K562 (cell line): ENCODE data around the gene QRICH1. TPM values are rescaled to one million over a fixed set of nuclear protein-coding genes. Genes with fewer than 3 reads are reported as not detected.

Source experiments
- CHD2 ChIP-seq: IDR thresholded peaks from 2 replicates; pipeline ENCODE4 v1.6.1; 2011; ENCODE audit warnings: low read depth, low read length
- DEAF1 ChIP-seq: fragments of 450-650 bp; formaldehyde crosslinking; IDR thresholded peaks from 2 replicates; pipeline ENCODE4 v1.4.0; 2020; ENCODE audit warnings: mild to moderate bottlenecking, moderate library complexity
- EWSR1 ChIP-seq: fragments of 450-650 bp; IDR thresholded peaks from 2 replicates; pipeline ENCODE4 v1.6.1; 2018; ENCODE audit warnings: borderline replicate concordance, mild to moderate bottlenecking, low read depth, moderate library complexity; ENCODE audit not compliant: partially characterized antibody
- NKRF ChIP-seq: fragments of 450-650 bp; IDR thresholded peaks from 2 replicates; pipeline ENCODE4 v1.6.1; 2016; ENCODE audit warnings: borderline replicate concordance
- POLR2G ChIP-seq: fragments of 200-400 bp; formaldehyde crosslinking; IDR thresholded peaks from 2 replicates; pipeline ENCODE4 v1.6.1; 2017; ENCODE audit warnings: low read depth, mild to moderate bottlenecking, antibody characterized with exemption, low read length, moderate library complexity
- TAF1 ChIP-seq: IDR thresholded peaks from 2 replicates; pipeline ENCODE4 v1.6.1; 2011; ENCODE audit warnings: mild to moderate bottlenecking, low read length, moderate library complexity; ENCODE audit not compliant: insufficient read depth, control insufficient read depth, severe bottlenecking; ENCODE audit errors: extremely low read depth
- TBP ChIP-seq: optimal IDR thresholded peaks from 2 replicates; pipeline ENCODE3; 2011; ENCODE audit warnings: low read depth, low read length, improper control_type of control experiment
- TFAM ChIP-seq: fragments of 250-450 bp; sonication (Bioruptor Pico); conservative IDR thresholded peaks from 2 replicates; pipeline ENCODE4 v1.5.0; 2021; ENCODE audit warnings: mild to moderate bottlenecking, moderate library complexity
- UBTF ChIP-seq, 2 experiments: IDR thresholded peaks; 2 replicates each; pipeline ENCODE4 v1.6.1; 2012; ENCODE audit warnings: improper control_type of control experiment in 2 of 2, low read depth in 2 of 2, low read length in 2 of 2, borderline replicate concordance in 1 of 2
- VEZF1 ChIP-seq: fragments of 200-800 bp; sonication (Bioruptor generic); IDR thresholded peaks from 2 replicates; pipeline ENCODE4 v1.6.1; 2017; ENCODE audit warnings: missing genetic modification characterization, missing compliant biosample characterization
- ZFP36 ChIP-seq: fragments of 150-350 bp; IDR thresholded peaks from 2 replicates; pipeline ENCODE4 v1.6.1; 2018; ENCODE audit warnings: low read length, low read depth; ENCODE audit not compliant: partially characterized antibody
- ZNF12 ChIP-seq: sonication (generic); formaldehyde crosslinking; IDR thresholded peaks from 2 replicates; pipeline ENCODE4 v1.4.0; 2020; ENCODE audit warnings: mild to moderate bottlenecking, missing genetic modification reagents
- ZNF655 ChIP-seq: fragments of 250-450 bp; sonication (Bioruptor Pico); IDR thresholded peaks from 2 replicates; pipeline ENCODE4 v1.5.0; 2021
- ZNF830 ChIP-seq: fragments of 250-450 bp; sonication (Bioruptor Pico); IDR thresholded peaks from 2 replicates; pipeline ENCODE4 v1.5.0; 2021; ENCODE audit warnings: mild to moderate bottlenecking
- polyA plus RNA-seq, 8 experiments: library from polyadenylated mRNA; depleted of rRNA in 4 of 8; stranded (reverse) in 5 of 8; unstranded in 3 of 8; fragments of >200 nt; fragmentation: Nextera tagmentation in 2 of 8; fragmentation: Illumina TruSeq in 1 of 8; extraction: Ambion mirVana in 2 of 8; extraction: Trizol in 1 of 8; gene quantifications; 2 replicates each; pipeline versions ENCODE4 v1.2.1 to v1.2.3, GENCODE V29; 2011 to 2014; ENCODE audit warnings: inconsistent platforms in 1 of 8, missing spikeins in 1 of 8
- total RNA-seq, 7 experiments: library from RNA; depleted of rRNA in 6 of 7; stranded (reverse); fragments of >200 nt in 6 of 7; fragmentation: Illumina TruSeq in 2 of 7; extraction: Trizol in 2 of 7; gene quantifications; 2 replicates each; pipeline versions ENCODE4 v1.2.1 to v1.2.3, GENCODE V29; 2011 to 2021; ENCODE audit warnings: low replicate concordance in 1 of 7
- TF ChIP-seq, protein P1 (sequence below): fragments of 450-650 bp; IDR thresholded peaks from 2 replicates; pipeline ENCODE4 v1.6.1; 2016

The QRICH1 gene
- total and polyA plus RNA-seq, 9 of the 15 experiments (the other 6 are each of a cell fraction or from before 2014, with no cell fraction given): 20.1 to 99.2 (median 56.7) TPM

DNA sequence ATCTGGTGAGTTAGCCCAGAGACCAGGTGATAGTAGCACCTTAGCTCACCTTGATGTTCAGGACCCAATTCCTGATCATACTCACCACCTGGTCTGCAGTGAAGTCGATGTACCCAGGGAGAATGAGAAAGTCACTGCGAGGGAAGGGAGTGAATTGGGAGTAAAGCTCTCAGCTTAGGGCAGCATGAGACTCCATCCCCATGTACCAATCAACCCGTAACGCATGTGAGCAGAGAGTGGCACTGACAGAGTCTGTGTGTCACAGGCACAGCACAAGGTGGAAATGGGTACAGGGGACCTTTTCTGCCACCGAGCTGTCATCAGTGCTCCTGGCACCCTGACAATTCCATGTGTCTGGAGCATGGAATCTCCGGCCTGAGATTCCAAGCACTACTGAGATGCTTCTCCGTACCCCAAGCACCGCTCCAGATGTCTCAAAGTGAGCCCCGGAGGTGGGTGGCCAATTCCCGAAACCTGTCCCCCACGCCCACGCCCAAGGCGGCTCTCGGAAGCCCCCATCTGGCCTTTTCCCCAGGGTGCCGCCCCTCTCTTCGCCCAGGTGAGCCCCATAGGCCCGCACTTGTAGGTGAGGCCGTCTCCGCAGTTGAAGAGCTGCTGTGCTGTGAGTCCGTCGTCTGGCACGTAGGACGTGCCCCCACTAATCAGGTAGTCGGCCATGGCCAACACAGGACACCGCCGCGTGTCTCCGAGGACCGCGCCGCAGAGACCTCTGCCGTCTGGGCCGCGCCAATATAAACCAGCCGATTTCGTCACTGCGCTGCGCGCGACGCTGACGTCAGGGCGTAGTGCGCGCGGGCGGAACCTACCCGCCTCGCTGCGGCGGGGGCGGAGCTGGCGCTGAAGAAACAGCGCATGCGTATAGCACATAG, 65.0 kb downstream of the QRICH1 start, which contains the start of gene IMPDH2 (continued):
- TF ChIP-seq DEAF1 (CRISPR knock-in tag) (no peak), VEZF1 (CRISPR knock-in tag) (peak; percentile 37; the same call in 1 of the 2 replicates), NKRF (peak; percentile 84), TBP (peak; percentile 97), ZNF830 (0 out of 2 replicates have a peak, but pooled peaks have one; percentile 22), TFAM (no peak), TAF1 (peak; percentile 71), ZNF655 (no peak), UBTF (IDR thresholded peaks at IDR 0.05; ENCODE audit: borderline replicate concordance in 1 of 2, low read depth in 2 of 2, low read length in 2 of 2) (no peak), EWSR1 (no peak), ZNF12 (CRISPR knock-in tag) (no peak), CHD2 (0 out of 2 replicates have a peak, but pooled peaks have one; percentile 24), ZFP36 (peak; percentile 25), POLR2G (peak; percentile 100)
- TF ChIP-seq, protein P1, sequence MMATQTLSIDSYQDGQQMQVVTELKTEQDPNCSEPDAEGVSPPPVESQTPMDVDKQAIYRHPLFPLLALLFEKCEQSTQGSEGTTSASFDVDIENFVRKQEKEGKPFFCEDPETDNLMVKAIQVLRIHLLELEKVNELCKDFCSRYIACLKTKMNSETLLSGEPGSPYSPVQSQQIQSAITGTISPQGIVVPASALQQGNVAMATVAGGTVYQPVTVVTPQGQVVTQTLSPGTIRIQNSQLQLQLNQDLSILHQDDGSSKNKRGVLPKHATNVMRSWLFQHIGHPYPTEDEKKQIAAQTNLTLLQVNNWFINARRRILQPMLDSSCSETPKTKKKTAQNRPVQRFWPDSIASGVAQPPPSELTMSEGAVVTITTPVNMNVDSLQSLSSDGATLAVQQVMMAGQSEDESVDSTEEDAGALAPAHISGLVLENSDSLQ: peak; percentile 54
